Activated naive CD4-positive, alpha-beta T cell treated with Interleukin-2 at 50 U/mL for 16 hours (primary cell): Measurements from ENCODE around the gene CINP.
"Not testable (repeated sequence)": the region's sequence is repeated elsewhere in the genome, so short reads cannot be mapped to it uniquely, and the experiment has no call there.

Experiments used
- DNase-seq: peaks from one replicate; pipeline ENCODE4 v3.0.0-alpha.2; 2020

CINP gene

DNA sequence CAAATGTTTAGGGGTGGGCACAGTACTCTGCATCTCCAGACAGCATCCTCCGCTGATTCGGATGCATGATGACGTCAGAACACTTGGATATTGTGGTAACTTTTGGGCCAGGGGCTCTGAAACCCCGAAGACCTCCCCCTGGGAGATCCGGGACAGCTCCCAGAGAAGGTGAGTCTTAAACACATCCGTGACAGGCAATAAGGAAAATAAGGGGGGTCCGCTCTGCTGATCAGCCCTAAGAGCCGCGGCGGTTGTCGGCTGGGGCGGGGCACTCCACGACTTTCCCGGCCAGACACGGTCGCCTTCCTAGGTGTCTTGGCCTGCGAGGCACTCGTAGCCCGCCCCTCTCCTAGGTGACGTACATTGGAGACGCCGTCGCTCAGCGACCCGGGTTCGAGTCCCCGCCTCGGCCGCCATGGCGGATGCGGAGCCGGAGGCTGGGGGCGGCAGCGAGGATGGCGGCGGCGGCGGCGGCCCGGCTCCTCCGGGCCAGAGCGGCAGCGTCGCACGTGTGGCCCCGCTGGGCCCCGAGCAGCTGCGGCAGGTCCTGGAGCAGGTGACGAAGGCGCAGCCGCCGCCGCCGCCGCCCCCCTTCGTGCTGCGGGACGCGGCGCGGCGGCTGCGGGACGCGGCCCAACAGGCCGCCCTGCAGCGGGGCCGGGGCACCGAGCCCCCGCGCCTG lies 43.2 kb downstream of the CINP start, which contains the start of gene ZNF839:
Gene ZNF839 (plus strand): TSS at position 396 of the 682 bp plus-strand sequence. CDS start 20 bp downstream, at position 416.
- DNase-seq: peak; percentile 95

DNA sequence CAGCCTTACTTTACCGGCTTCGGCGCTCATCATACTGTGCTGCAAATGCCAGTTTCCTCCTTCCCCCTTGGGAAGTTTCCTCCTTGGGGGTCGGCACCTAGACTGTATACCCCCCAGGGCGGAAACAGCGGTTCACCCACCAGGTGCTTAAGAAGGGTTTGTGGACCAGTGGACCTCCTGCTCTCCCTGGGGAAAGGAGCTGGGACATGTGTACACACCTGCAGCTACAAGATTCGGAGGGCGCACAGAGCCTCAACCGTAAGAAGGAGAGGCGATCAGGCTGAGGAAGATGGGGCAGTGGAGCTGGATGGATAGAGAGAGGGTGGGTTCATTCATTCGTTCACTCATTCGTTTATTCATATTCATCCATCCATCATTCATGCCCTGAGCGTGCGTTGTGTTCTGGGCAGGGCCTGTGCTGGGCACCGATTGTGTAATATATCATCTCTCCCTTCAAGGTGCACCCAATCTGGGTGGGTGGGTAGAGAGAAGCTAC lies 43.9 kb downstream of the CINP start:
- DNase-seq: no peak

DNA sequence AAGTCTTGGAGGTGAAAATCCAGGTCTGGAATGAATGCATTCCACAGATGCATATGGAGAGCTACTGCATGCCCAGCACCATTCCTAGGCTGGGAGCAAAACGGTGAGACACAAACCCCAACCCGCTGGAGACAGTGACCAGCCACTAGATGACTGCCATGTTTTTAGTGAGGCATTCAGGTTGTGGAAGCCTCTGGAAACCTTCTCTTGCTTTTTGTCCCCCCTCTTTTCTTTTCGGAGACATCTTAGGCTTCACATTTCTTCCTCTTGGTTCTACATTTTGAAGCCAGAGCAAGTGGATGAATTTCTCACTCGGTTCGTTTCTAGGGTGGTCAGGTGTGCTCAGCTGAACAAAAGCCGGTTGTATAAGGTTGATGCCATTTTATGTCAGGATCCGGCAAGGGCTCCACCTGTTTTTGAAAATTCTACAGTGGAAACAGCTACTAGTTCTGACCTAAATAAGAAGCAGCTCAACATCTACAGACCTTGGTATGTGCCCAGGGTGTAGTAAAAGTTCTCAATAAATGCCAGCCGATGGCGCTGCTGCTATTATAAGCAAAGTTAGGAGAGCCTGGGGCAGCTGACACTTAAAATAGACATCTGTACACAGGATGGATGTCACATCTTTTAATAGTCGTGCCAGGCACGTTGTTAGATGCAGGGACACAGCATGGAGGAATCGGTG lies 45.0 kb downstream of the CINP start:
- DNase-seq: peak; percentile 14

DNA sequence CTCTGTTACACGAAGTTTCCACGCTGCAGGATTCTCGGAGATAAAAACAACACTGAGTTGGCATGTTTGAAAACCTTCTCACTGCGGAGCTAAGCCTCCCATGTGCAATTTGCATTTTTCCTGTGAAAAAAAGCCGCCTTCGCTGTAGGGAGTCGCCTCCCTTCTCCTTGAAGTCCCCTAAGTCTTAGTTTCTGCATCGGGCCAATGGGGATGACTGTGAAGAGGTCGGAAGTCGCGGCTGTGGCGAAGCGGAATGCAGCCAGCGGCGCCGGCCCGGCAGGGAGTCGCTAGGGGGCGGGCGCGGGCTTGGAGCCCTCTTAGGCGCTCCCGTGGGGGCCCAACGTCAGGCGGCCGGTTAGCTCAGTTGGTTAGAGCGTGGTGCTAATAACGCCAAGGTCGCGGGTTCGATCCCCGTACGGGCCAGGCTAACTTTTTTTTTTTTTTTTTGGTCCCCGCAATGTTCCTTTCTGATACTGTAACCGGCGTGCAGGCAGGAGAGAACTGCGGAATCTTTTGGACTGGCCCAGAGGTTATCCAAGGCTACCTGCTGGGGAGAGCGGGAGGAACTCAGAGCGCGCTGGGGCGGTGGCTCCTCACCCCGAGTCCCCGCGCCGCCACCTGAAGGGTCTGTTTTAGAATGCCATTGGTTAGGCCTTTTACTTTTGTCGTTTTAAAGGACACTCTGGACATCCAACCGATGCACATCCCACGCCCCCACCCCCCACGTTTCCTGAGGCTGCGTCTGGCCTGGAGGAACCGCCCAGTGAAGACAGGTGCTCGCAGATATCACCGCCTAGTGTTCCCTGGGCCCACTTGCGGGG lies 45.7 kb downstream of the CINP start:
- DNase-seq: peak; percentile 95

DNA sequence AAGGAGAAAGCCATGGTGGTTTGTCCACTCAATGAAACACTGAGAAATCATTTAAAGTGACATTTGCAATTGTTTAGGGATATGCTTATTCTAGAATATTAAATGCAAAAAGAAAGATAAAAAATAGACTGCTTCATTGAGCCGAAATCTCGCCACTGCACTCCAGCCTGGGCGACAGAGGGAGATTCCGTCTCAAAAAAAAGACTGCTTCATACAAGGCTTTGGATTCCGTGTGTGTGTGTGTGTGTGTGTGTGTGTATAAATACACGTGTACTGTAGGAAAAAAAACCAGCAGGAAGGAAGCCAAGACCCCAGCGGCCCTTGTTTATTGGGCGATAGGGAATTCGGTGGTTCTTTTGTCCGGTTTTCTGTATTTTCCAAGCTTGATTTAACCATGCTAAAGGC lies 46.4 kb downstream of the CINP start:
- peak; percentile 21 for DNase-seq

DNA sequence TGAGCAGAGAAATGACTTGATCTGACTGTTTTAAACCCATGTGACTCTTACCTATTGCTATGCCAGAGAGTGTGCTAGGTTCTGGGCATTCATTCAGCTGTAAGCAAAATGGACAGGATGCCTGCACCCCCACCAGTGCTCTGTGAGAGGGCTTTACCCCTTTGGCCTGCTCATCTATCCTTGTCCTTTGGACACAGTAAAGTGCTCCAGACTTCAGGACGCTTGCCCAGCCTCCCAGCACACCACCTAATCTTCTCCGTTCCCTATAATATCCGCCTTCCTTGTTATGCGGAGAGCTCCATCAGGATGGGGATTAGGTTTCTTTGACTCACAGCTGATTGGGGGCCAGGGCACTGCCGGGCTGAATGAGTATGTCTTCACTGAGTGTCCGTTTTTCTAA lies 47.6 kb downstream of the CINP start:
- DNase-seq: no peak

DNA sequence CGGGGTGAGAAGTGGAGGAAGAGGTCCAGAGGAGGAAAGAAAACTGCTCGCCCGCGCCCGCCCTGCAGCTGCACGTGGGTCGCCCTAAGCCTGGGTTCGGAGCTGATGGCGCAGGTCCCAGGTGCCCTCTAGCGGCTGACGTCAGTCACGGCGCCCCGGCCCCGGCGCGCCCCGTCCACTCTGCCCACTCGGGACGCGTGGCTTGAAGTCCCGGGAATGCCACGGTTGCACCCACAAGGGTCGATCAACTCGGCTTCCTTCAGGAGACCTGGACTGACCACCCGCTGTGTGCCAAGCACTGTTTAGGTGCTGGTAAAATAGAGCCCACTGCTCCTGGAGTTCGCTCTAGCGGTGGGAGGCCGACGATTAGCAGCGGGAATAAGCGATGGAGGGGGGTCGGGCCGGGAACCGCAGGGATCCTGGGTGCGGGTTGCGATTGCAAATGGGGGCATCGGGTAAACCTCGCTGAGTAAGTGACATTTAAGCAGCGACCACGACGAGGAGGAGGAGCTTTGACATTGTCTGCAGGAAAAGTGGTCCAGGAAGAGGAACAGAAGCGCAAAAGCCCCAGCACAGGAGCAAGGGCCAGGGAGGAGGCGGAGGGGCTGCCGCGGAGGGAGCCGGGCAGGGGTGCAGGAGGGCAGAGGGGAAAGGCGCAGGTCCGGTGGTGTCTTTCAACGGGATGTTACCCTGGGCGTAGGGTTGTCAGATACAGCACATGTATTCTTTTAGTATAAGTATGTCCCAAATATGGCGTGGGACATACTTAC lies 48.3 kb downstream of the CINP start:
- peak; percentile 86 for DNase-seq

DNA sequence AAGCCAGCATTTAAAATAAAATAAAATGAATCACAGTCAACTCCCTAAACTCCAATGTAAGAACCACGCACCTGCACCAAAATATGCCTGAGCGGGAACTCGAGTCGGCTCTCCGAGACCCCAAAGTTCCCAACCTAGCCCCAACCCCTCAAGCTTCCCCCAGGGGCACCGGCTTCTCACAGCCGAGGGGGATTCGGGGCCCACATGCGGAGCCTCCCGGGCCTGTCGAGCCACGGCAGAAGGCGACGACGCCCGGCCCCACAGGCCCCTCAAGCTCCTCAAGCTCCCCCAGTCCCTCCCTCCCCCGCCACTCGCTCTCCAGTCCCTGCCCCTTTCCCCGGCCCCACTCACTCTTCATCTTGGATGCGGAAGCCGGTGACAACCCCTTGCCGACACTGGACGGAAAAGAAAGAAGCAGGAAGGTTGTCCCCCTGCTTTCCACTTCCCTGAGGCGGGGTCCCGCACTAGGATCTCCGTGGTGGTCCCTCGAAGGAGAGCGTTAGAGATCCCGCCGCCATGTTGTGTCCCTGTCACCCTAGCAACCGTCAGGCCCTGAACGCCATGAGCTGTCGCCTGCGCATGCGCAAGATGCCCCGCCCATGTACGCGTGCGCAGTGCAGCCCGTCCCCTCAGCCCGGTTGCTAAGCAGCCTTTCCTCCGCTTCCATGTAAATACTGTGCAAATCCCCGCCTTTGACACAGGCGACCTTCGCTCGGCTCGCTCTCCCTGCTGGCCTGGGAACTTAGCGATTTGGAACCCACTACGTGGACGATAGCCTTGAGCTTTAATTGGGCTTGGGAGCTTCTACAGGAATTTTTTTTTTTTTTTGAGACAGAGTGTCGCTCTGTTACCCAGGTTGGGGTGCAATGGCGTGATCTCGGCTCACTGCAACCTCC lies 57.8 kb downstream of the CINP start, which contains the start of gene MOK:
Gene MOK (minus strand): TSS at position 554 of the 896 bp plus-strand sequence. CDS start 196 bp downstream, at position 358.
- DNase-seq: peak; percentile 97

DNA sequence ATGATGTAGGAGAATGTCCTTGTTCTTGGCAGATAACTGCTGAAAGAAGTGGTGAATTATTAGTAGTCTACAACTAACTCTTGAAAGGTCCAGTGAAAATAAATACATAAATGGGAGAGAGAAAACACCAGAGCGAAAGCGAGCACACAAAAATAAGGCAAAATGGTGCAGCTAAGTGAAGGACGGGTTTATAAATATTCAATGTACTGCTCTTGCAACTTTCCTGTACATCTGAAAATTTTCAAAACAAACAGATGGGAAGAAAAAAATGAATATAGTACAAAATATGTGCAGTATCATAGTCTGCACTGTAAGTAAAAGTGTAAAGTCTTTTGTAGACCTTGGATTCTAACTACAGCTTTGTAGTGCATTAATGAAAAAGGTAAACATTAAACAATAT lies 59.0 kb downstream of the CINP start:
- no peak for DNase-seq

DNA sequence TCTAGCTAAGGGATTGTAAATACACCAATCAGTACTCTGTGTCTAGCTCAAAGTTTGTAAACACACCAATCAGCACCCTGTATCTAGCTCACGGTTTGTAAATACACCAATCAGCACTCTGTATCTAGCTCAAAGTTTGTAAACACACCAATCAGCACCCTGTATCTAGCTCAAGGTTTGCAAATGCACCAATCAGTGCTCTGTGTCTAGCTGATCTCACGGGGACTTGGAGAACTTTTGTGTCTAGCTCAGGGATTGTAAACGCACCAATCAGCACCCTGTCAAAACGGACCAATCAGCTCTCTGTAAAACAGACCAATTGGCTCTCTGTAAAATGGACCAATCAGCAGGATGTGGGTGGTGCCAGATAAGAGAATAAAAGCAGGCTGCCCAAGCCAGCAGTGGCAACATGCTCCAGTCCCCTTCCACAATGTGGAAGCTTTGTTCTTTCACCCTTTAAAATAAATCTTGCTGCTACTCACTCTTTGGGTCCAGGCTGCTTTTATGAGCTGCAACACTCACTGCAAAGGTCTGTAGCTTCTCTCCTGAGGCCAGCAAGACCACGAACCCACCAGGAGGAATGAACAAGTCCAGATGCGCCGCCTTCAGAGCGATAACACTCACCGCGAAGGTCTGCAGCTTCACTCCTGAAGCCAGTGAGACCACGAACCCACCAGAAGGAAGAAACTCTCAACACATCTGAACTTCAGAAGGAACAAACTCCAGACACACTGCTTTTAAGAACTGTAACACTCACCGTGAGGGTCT lies 64.2 kb downstream of the CINP start:
- DNase-seq: not testable (repeated sequence)
